Choroid plexus epithelial cell (primary cell): ENCODE data around the gene CCL17.
A peak's percentile ranks its signal among the peaks of the same experiment; 100 is the strongest.

Experiments
- DNase-seq: peaks from one replicate; pipeline ENCODE4 v3.0.0-alpha.2; 2010; ENCODE audit warnings: low read depth
- H3K4me3 ChIP-seq: 2 replicates; pipeline ENCODE4 v1.5.1; 2011; ENCODE audit warnings: low read depth, mild to moderate bottlenecking, control low read depth, low read length, moderate library complexity
- CTCF ChIP-seq: conservative IDR thresholded peaks from 2 replicates; pipeline ENCODE4 v1.5.1; 2011; ENCODE audit warnings: low read depth, mild to moderate bottlenecking, control low read depth, inconsistent platforms, low read length, moderate library complexity

The CCL17 gene

GRCh38 chr16:57384248-57385070 lies 20.1 kb upstream of the CCL17 start:
- no peak for DNase-seq
- no peak overlapping the region for H3K4me3 ChIP-seq
- TF ChIP-seq CTCF = no peak

- no peak overlapping the region for H3K4me3 ChIP-seq
- TF ChIP-seq CTCF = no peak
- no peak for DNase-seq
Observed at GRCh38 chr16:57385083-57385482, 19.5 kb upstream of the CCL17 start.

GRCh38 chr16:57386381-57386951 lies 18.1 kb upstream of the CCL17 start:
- TF ChIP-seq CTCF = no peak
- DNase-seq = peak; percentile 89
- H3K4me3 ChIP-seq = no peak overlapping the region

DNA sequence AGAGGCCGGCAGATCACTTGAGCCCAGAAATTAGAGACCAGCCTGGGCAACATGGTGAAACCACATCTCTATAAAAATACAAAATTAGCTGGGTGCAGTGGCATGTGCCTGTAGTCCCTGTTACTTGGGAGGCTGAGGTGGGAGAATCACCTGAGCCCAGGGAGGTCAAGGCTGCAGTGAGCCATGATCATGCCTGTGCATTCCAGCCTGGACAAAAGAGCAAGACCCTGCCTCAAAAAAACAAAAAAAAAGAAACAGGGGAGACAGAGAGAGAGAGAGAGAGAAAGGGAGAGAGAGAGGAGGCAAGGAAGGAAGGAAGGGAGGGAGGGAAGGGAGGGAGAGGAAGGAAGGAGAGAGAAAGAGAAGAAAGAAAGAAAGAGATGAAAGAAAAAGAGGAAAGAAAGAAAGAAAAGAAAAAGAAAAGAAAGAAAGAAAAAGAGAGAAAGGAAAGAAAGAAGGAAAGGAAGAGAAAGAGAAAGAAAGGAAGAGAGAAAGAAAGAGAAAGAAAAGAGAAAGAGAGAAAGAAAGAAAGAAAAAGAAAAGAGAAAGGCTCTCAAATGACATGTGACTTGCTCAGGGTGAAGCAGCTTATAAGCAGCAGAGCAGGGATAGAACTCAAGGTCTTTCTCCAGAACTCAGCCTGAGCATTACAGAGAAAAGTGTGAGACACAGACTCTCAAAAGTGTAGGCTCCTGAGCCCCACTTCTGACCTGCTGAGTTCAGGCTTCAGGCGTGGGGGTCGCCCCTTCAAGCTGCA lies 16.8 kb upstream of the CCL17 start:
- H3K4me3 ChIP-seq = no peak overlapping the region
- TF ChIP-seq CTCF = no peak
- no peak for DNase-seq

- DNase-seq = no peak
- no peak overlapping the region for H3K4me3 ChIP-seq
- no peak for TF ChIP-seq CTCF
Observed at GRCh38 chr16:57388359-57389086, 16.0 kb upstream of the CCL17 start.

GRCh38 chr16:57389087-57389468 lies 15.5 kb upstream of the CCL17 start:
- no peak for DNase-seq
- H3K4me3 ChIP-seq = no peak overlapping the region
- no peak for TF ChIP-seq CTCF
